HG03108 (cell line): ENCODE measurements around the gene SPRR4.

ENCODE experiments used
- ATAC-seq: cut with Tn5 transposase; IDR thresholded peaks from one replicate; pipeline ENCODE4 v1.9.1; 2021; ENCODE audit warnings: moderate library complexity; ENCODE audit not compliant: unreplicated experiment

SPRR4 gene, protein sequence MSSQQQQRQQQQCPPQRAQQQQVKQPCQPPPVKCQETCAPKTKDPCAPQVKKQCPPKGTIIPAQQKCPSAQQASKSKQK

DNA sequence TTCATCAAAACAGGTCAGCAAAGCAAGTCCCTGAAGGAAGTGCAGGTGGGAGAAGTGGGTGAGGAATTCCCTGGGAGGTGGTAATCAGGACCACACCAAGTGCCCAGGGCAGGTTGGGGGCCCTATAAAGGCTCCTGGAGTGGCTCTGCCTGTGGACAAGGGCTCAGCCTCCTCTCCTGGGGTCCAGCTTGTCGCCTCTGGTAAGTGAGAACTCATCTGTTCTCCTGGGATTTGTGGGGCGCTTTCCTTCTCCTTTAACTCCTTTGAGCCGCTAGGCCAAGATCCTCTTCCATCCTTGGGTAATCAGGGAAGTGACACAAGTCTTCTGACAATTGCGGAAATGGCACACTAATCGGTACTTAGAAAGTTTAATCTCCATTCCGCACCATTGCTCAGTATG lies at the start of gene SPRR4:
TSS of gene SPRR4 (plus strand) at position 154 of the 400 bp plus-strand sequence. CDS start 1,243 bp downstream, outside the sequence.
- no peak for ATAC-seq

DNA sequence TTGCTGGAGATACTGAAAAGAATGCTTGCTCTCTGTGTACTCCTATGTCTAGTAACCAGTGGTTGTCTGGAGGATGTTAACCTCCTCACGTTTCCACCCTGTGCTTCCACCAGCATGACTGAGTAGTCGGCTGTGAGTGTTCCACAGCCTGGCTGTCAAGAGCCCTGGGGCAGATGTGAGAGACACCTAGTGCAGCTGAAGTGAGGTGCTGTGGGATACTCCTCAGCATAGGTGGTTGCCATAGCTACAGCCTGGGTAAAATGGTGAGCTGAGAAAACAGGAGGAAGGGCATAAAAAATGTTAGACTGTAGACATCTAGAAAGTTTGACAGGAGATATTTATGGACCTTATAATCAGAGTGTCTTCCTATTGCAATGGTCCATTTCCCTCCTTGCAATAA lies 46.3 kb upstream of the SPRR4 start:
- ATAC-seq = no peak

DNA sequence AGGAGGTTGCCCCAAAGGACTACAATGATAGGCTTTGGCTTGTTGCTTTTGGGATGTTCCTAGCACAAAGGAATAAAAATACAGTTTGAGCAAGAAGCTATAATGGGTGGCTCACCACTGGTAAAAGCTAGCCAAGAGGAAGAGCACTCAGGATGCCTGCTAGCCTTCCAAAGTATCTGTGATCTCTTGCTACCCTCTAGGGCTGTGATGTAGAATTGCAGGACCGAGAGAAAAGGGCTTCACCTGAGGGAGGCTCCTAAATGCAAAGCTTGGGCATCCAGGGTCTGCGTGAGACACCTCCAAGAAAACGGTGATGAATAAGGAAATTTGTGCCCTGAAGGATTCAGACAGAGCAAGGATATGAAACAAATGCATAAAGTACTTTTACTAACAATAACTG lies 44.4 kb upstream of the SPRR4 start:
- ATAC-seq = no peak

DNA sequence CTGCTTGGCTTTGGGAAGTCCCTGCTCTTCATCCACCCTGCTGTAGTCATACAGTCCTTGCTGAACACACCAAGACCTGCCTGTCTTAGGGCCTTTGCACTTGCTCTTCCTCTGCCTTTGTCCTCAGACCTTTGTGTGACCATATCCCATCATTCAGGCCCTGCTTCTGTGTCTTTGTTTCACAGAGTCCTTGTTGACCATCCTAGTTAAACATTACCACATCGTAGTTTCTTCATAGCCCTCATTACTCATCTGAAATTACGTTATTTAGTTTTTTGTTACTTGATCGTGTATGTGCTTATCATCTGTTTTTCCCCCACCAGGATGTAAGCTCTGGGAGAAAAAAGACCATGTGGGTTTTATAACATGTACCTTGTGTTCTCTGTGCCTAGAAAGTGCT lies 41.8 kb upstream of the SPRR4 start:
- no peak for ATAC-seq

DNA sequence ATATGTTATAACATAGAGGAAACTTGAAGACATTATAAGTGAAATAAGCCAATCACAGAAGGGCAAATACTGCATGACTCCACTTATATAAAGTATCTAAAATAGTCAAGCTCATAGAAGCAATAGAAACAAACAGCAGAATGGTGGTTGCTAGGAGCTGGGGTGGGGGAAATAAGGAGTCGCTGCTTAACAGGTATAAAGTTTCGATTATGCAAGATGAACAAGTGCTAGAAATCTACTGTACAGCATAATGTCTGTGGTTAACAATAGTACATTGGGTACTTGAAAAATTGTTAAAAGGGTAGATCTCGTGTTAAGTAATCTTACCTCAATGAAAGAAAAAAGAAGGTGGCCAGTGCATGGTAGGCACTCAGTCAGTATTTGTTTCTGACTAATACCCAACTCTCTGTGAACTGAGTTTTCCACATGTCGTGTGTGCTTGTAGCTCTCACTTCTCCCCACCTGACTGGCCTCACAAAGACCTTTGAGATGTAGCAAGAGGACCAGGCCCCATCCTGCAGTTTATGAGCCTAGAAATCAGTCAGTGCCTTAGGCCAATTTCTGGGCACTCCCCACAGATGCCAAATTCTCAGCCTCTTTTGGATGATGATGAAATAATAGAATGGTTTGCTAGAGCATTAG lies 38.2 kb upstream of the SPRR4 start:
- no peak for ATAC-seq

DNA sequence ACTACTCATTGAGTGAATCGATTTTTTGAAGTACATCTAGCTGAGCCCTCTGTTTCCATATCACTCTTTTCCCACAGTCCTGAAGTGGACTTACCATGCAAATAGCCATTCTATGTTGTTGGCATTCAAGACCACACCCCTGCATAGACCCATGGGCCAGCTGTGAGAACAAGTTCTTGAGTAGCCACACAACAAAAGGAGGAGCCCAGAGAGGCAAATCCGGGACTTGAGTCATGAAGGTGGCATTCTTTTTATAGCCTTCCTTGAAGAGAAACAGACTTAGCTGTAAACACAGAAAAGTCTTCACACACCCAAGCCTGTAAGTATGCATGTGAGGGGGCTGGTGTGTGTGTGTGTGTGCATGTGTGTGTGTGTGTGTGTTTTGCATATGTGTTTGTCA lies 37.3 kb upstream of the SPRR4 start:
- ATAC-seq = no peak

DNA sequence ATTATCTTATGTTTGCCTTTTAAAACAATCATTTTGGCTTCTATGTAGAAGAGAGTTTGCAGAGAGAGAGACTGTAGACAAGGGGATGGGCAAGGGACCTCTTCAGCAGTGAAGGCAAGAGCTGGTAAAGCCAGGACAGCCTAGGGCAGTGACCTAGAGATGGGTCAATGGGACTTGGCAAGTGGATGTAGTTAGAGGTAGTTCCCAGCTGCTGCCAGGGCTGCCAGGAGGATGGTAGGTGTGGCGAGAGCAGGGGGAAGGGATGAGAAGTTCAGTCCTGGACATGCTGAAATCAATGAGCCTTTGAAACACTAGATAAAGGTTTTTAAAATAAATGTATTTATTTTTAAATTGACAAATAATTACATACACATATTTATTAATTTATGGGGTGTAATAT lies 29.8 kb upstream of the SPRR4 start:
- ATAC-seq = no peak

DNA sequence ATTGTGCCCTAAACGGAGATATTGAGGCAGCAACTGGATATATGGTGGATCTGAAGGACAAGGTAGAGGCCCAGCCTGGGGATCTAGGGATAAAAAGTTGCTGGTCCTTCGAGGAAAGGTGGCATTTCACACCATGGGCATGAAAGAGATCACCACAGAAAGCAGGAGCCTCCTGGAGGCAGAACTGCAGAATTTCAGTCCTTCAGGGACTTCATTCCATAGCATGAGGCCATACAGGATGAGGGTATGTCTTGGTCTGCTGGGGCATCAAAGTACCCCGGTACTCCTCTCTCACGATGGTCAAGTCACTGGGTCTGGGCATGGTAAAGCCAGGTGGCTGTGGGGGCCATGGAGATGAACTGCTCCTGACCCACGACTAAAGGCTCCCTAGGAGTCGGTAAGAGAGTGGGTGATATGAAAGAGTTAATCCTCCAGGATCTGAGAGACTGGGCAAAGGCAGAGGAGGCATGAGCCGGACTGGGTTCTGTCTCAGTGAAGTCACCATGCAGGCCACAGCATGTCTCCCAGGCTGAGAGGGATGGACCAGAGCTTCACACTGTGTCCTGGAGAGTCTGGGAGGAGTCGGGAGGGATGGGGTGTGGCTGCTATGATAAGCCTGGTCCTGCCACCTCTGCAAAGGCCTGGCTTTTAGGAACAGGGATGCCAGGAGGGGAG lies 29.3 kb upstream of the SPRR4 start:
- ATAC-seq = no peak

DNA sequence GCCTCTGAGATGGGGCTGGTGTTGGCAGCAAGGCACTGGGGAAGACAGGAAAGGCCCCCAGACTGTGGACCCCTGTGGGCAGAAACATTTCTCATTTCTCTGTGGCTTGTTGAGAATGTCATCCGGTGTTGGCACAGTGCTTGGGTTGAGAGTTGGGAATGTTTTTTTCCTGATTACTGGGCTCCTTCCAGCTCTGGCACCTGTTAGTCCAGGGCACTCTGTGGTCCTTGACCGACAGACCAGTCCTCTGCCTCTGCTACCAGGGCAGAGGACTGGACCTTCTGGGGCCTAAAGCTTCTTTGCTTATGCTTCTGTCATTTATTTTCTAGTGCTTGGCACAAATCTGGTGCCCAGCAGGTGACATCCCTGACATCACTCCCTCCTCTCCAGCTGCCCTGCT lies 28.3 kb upstream of the SPRR4 start:
- ATAC-seq = no peak

DNA sequence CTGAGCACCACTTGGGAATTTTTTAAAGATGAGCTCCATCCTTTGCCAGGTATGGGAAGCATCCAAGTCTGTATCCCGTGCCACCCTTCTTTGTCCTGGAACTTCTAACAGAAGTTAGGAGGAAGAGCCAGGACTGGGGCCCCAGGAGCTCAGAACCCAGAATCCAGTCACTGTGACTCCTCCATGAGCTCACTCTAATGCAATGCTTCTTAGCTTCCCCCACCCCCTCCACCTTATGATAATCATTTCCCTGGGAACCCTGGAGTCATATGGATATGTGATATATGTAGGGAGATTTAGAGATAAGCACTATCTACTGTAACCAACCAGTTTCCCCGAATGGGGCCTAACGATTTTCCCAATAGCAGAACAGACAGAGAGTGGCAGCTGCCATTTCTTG lies 24.2 kb upstream of the SPRR4 start:
- no peak for ATAC-seq

DNA sequence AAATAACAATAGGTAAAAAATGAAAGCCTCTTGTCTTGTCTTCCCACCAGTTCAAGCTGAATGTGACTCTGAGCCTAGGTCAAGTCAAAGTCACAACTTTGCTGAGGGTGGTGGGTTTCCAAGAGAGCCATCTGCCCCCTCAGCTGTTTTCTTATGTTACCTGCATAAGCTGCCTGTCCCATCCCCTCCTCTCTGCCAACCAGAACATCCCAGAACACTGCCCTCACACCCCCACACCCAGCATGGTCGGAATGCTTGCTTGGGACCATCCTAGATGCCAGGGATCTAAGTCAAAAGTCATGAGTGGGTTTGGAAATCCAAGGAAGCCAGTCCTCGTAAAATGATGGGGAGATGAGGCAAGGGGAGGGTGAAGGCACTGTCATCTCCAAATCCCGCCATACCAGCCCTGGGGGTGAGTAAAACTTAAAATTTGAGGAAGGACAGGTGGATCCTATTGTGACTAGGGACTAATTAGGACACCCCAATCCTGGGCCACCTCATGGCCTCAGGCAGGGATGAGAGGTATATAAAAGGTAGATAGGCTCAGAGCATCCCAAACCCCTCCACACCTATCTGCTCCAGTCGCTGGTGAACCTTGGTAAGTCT lies 23.7 kb upstream of the SPRR4 start, which contains the start of gene SPRR5:
TSS of gene SPRR5 (plus strand) at position 556 of the 606 bp plus-strand sequence. CDS start 1,349 bp downstream, outside the sequence.
- ATAC-seq = no peak

DNA sequence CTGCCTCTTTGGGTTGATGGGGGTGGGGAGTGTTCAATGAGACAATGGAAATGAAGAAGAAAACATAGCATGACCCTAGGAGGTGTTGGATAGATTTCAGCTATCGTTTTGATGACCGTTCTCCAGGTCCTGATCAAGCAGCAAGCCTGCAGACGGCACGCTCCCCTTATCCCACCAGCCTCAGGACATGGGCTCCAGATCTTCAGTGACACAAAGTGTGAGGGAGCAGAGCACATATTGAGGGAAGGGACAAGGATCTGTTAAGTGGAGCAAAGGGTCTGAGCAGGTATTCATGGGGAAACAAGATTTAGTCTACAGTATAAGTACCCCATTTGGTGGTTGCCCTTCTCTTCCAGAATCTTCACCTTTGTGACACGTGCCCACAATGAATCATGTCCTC lies 18.7 kb upstream of the SPRR4 start:
- no peak for ATAC-seq

DNA sequence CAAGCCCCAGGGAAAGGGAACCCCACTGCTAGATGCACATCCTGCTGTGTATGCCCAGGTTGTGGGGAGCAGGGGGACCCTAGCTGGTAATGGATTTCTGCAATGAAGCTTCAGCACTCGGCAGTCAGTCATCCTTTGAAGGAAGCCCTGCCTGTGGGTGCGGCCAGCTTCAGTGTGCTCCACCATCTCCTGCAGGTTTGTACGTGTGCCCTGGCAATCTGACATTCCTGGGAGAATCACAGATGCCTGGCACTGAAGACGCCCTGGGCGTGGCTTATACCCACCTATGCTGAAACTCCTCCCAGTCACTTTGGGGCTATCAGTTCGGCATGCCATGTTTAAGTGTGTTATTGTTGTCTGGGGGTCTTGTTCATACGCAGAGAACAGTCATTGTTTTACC lies 16.7 kb upstream of the SPRR4 start:
- ATAC-seq = no peak

DNA sequence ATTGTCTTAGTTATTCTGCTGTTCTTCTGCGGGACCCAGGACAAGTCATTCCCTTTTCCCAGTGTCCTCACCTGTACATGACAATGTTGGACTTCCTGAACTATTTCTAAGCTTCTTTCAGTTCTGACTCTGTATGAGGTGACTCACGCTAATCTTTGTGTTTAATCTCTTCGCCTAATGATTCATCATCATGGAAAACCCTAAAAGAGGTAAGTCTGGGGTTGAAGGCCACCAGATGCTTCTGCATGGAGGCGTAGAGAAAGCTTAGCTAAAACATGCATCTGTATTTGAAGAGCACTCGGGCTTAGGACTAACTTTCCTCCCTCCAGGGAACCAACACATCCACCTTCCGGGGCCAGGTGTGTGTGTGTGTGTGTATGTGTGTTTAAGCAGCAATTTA lies 16.0 kb upstream of the SPRR4 start:
- no peak for ATAC-seq

DNA sequence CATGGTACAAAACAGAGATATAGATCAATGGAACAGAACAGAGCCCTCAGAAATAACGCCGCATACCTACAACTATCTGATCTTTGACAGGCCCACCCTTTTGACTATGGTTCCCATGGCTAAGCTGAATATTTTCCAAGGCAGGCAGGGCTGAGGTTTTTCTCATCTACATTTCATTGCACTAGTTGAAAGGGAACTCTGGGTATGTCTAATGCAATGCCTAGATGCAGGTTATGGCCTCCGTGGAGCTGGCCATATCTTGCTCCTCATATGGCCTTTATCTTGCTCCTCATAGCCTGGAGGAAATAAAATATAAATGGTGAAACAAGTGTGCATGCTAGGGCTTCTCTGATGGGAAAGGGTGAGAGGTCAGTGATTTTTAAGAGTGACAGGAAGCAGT lies 12.9 kb upstream of the SPRR4 start:
- ATAC-seq = no peak

DNA sequence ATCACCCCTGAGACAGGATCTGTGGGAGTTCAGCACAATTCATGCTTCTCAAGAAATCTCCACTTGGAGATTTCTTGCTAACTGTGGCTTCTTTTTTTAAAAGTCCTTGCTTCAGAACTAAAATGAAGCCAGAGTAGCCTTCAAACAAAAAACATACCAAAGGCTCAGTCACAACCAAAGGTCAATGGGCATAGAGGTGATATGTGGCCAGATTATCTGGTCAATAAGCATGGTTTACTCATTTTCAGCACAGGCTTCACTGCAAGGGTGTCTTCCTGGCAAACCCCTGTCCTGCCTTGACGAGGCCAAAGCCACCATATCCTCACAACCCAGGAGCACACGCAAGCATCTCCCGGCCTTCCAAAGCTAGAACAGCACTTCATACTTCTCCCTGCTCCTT lies 11.2 kb upstream of the SPRR4 start:
- ATAC-seq = no peak

DNA sequence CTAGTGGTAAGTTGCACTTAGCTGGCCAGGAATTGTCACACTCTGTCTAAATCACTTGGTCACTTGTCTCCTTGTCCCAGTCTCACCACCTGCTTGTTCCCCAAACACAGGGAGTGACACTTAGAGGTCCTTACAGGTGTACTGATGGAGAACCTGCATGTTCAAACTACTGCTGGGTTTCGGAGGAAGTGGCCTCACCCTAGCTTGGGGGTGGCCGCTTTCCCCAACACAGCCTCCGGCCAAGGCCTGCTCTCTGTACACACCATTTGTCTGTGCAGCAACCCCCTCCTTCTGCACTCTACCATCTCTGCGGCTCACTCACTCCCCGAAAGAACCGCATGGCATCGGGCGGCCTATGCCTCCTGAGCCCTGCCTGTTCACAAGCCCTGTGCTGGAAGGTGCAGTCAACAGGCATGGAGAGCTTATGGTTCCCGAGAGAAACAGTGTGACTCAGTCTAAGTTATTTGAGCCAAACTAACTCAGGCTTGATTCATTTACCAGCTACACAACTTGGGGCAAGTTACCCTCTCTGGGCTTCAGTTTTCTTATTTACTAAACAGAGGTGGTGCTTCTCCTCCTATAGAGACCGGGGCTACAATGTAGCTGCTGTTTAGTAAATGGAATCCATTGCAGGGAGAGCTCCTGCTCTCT lies 10.5 kb upstream of the SPRR4 start:
- no peak for ATAC-seq

DNA sequence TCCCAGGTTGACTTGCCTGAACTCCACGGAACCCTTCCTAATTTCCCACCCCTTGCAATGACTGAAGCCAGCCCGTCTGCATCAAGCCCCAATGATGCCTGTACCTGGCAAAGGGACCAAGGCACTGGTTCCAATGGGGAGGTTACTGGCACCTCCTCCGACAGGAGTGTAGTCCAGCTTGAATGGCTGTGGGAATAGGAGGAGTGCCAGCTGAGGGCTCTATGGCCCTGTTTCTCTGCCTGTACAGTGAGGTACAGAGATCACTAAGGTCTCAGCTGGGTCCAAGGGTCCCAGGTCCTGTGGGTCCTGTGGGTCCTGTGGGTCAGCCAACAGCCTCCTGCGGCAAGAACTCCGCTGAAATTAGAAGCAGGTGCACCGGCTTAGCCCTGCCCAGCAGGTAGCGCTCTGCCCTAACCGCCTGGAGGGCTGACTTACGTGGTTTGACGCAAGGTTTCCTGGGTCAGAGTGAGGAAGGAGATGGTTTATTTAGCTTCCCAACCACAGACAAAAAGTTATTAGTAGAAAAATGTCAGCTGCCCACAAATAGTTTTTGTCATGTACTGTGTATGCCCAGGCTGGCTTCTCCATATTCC lies 9.9 kb upstream of the SPRR4 start:
- ATAC-seq = no peak

DNA sequence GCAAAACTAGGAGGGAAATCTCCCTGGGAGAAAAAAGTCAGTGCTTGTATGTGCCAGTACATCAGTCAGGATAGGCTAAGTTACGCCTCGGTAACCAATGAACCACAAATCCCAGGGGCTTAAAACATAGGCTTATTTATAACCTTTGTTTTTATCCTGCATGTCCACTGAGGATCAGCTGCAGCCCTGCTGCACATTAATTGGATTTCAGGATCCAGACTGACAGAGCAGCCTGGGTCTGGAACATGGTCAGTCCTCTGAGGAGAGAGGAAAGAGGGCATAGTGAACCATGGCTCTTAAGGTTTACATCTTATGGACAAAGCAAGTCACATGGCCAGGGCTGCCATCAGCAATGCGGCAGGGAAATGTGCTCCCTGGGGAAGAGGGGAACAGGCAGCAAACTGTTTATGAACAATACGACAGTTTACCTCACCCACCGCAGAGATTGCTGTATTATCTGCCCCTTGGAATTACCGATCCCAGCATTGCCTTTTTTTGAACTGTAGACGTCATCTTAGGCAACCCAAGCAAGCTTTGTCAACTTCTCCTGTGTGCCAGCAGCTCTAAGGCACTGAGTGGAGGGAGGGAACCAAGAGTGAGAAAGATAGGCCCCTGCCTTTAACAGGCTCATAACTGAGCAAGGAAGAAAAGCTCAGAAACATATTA lies 9.1 kb upstream of the SPRR4 start:
- no peak for ATAC-seq

DNA sequence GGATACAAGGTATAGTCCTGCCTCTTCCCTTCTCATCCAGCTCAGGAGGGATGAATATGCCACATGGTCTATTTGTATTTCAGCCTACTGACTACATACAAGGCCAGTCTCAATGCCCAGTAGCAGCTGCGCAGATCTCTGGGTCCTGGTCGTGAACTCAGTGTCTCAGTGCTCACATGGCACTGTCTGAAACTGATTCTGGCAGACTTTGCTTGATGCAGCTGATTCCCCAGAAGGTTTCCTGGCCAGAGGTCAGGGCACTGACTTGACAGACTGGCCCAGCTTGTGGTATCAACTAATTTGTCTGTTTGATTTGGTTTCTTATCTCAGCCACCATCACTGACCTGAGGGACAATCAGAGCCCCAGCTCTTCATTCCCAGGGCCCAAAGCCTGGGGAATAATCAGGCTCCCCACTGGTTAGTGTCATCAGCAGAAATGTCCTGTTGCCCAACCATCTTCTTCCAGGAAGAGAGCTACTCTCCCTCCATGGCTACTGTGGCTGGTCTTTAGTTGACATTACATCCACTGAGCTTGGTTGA lies 7.5 kb upstream of the SPRR4 start:
- ATAC-seq = no peak

DNA sequence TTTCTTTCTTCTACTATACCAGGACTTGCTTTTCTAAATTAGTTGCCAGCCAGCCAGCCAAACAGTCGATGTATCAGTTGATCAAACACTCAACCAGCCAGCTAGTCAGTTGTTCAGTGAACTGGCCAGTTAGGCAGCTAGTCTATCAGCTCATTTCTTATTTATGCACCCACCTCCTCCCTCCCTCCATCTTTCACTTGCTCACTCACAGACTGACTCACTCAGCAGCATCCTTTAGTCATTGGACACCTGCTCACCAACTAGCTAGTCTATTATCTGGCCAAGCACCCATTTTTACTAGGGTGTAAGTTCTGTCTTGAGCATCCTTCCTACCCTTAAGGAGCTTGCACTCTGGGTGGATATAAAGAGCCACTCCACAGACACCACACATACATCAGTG lies 5.9 kb upstream of the SPRR4 start:
- ATAC-seq = no peak
